ENCODE data around the gene AEBP1. TPM values are rescaled to one million over a fixed set of nuclear protein-coding genes. Genes with fewer than 3 reads are reported as not detected.

AEBP1 gene
- total and polyA plus RNA-seq, 2 of the 4 experiments (the other 2 are of a cell fraction), result 1.1 to 5.7 TPM

DNA sequence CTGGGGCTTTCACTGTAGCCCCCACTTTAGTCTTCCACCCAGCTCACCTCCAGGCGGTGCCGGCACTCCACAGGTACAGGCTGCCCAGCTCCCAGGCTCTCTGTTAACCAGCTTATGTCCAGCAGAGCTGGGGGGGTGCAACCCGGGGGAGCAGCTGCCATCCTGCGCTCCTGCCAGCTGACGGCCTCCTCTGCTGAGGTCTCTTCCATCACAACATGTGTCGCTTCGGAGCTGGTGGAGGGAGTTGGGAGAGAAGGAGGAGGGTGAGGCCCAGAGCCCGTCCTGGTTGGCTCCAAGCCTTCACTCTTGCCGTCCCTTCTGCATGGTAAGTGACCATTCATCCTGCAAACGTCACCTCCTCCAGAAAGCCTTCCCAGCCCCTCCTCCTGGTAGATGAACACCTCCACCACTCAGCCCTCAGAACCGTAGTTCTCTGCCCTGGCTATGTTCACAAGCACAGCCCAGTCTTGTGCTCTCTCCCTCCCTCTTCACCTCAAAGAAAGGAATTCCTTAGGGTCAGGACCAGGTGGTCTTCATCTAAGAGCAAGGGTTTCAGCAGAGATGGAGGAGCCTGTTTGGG, 23.4 kb upstream of the AEBP1 start:
- Histone ChIP-seq H3K14ac (replicated peaks; ENCODE audit: low read depth, low read length) (no peak overlapping the region), H3K4me3 (ENCODE audit: insufficient read depth, low read depth, low read length) (no peak overlapping the region), H2BK5ac (ENCODE audit: low read depth, low read length, poor library complexity, severe bottlenecking) (no peak overlapping the region), H2BK20ac (ENCODE audit: low read depth, low read length) (no peak overlapping the region), H3K9me3 (ENCODE audit: control insufficient read depth, insufficient read depth, low read length) (no peaks in the 10 kb centered on the region), H2BK120ac (ENCODE audit: low read depth, low read length) (no peak overlapping the region), H3K27ac (ENCODE audit: insufficient read depth, low read length) (no peak overlapping the region), H4K5ac (ENCODE audit: low read depth, low read length) (no peak overlapping the region), H3K27me3 (ENCODE audit: control insufficient read depth, insufficient read depth, low read length) (no peaks in the 10 kb centered on the region), H3K4me2 (ENCODE audit: low read depth, low read length) (peak overlapping the region; percentile 36; the same call in 1 of the 2 replicates), H2AK9ac (replicated peaks; ENCODE audit: low read depth, low read length, poor library complexity) (peak overlapping the region; percentile 59), H3K18ac (ENCODE audit: low read depth, low read length) (no peak overlapping the region), H4K20me1 (ENCODE audit: insufficient read depth, low read length) (no peaks in the 10 kb centered on the region; the same call in 1 of the 2 replicates), H2AFZ (replicated peaks; ENCODE audit: low read length, poor library complexity) (no peak overlapping the region), H3K9me1 (ENCODE audit: insufficient read depth, low read length) (peaks cover 21% of the 10 kb centered on the region), H2BK15ac (ENCODE audit: low read depth, low read length) (no peak overlapping the region), H3K79me1 (ENCODE audit: low read depth in 1 of 2, low read length in 2 of 2) (peaks cover 7 to 38% of the 10 kb centered on the region in 2 experiments; a peak in 3 of 4 replicates), H2AK5ac (ENCODE audit: low read depth, low read length) (peak overlapping the region; percentile 51; the same call in 1 of the 2 replicates), H3K23ac (ENCODE audit: low read depth, low read length) (0 out of 2 replicates have a peak overlapping the region, but pooled peaks have one; percentile 17), H4K8ac (ENCODE audit: low read depth in 2 of 2, low read length in 2 of 2) (peak overlapping the region in 1 of 2 experiments; percentile 28; a peak in 1 of 4 replicates), H3K4me1 (ENCODE audit: control insufficient read depth, insufficient read depth, low read length) (peaks cover 15% of the 10 kb centered on the region), H3K9ac (ENCODE audit: low read depth, low read length) (no peak overlapping the region), H4K91ac (ENCODE audit: insufficient read depth, low read depth, low read length) (no peak overlapping the region), H3K36me3 (ENCODE audit: control insufficient read depth, insufficient read depth, low read length) (peaks cover 39% of the 10 kb centered on the region), H3K56ac (ENCODE audit: extremely low read depth, insufficient read depth, low read length) (no peak overlapping the region), H3K4ac (ENCODE audit: low read depth, low read length) (no peak overlapping the region; the same call in 1 of the 2 replicates)
- intact Hi-C loops (cut with micrococcal nuclease) (no loop called here), dilution Hi-C loops (cut with HindIII; ENCODE audit: low sequenced_read_pairs, unreplicated experiment) (no loop called here), in situ Hi-C loops (cut with MboI; ENCODE audit: low sequenced_read_pairs) (no loop called here)
- ChIA-PET CTCF (no interaction called here), POLR2A (ENCODE audit: unreplicated experiment) (no interaction called here)
- ATAC-seq (ENCODE audit: low read depth) (no peak), DNase-seq (no peak)
- TF ChIP-seq NFE2L2 (IDR thresholded peaks at IDR 0.05; ENCODE audit: low read depth, low read length) (no peak), FOS (IDR thresholded peaks at IDR 0.05; ENCODE audit: low read depth, low read length) (no peak), SMC3 (IDR thresholded peaks at IDR 0.05; ENCODE audit: low read depth, low read length) (no peak), BHLHE40 (IDR thresholded peaks at IDR 0.05; ENCODE audit: low read depth, low read length) (no peak), MAZ (IDR thresholded peaks at IDR 0.05; ENCODE audit: borderline replicate concordance, low read depth, low read length) (no peak), RFX5 (IDR thresholded peaks at IDR 0.05; ENCODE audit: low read depth, low read length) (no peak), MXI1 (IDR thresholded peaks at IDR 0.05; ENCODE audit: borderline replicate concordance, low read depth, low read length) (no peak), POLR2A (IDR thresholded peaks at IDR 0.05; ENCODE audit: low read depth, low read length) (no peak)
- TF ChIP-seq, protein P1, sequence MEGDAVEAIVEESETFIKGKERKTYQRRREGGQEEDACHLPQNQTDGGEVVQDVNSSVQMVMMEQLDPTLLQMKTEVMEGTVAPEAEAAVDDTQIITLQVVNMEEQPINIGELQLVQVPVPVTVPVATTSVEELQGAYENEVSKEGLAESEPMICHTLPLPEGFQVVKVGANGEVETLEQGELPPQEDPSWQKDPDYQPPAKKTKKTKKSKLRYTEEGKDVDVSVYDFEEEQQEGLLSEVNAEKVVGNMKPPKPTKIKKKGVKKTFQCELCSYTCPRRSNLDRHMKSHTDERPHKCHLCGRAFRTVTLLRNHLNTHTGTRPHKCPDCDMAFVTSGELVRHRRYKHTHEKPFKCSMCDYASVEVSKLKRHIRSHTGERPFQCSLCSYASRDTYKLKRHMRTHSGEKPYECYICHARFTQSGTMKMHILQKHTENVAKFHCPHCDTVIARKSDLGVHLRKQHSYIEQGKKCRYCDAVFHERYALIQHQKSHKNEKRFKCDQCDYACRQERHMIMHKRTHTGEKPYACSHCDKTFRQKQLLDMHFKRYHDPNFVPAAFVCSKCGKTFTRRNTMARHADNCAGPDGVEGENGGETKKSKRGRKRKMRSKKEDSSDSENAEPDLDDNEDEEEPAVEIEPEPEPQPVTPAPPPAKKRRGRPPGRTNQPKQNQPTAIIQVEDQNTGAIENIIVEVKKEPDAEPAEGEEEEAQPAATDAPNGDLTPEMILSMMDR (conservative IDR thresholded peaks at IDR 0.05; ENCODE audit: low read depth, low read length), result no peak
- TF ChIP-seq, protein P2, sequence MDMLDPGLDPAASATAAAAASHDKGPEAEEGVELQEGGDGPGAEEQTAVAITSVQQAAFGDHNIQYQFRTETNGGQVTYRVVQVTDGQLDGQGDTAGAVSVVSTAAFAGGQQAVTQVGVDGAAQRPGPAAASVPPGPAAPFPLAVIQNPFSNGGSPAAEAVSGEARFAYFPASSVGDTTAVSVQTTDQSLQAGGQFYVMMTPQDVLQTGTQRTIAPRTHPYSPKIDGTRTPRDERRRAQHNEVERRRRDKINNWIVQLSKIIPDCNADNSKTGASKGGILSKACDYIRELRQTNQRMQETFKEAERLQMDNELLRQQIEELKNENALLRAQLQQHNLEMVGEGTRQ (IDR thresholded peaks at IDR 0.05; ENCODE audit: low read depth, low read length), result no peak
- TF ChIP-seq, protein P3, sequence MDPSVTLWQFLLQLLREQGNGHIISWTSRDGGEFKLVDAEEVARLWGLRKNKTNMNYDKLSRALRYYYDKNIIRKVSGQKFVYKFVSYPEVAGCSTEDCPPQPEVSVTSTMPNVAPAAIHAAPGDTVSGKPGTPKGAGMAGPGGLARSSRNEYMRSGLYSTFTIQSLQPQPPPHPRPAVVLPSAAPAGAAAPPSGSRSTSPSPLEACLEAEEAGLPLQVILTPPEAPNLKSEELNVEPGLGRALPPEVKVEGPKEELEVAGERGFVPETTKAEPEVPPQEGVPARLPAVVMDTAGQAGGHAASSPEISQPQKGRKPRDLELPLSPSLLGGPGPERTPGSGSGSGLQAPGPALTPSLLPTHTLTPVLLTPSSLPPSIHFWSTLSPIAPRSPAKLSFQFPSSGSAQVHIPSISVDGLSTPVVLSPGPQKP (IDR thresholded peaks at IDR 0.05; ENCODE audit: borderline replicate concordance, low read depth, low read length), result no peak
- WGBS, 2 experiments (ENCODE audit: extremely low coverage in 2 of 2, insufficient read length in 1 of 2), result 83% methylated on average over 1 of the region's 11 CpGs; no CpG with 5 or more reads in 1 of the 2 experiments
- BruUV-seq (replicated peaks), result no TSS peak
